ENCODE data around the gene RNU2-1.
A peak's percentile ranks its signal among the peaks of the same experiment; 100 is the strongest.
"Not testable (repeated sequence)": the region's sequence is repeated elsewhere in the genome, so short reads cannot be mapped to it uniquely, and the experiment has no call there.

RNU2-1 gene

GRCh38 chr17:43233877-43234276 lies at the start of gene RNU2-1:
RNU2-1 (minus strand) TSS chr17:43233977.
- H3K27ac ChIP-seq; in situ Hi-C loops (cut with HindIII; ENCODE audit: low pct_ligation_motif_present, low sequenced_read_pairs); H3K27me3 ChIP-seq (replicated peaks); DNase-seq; H3K36me3 ChIP-seq (replicated peaks); H3K4me3 ChIP-seq (ENCODE audit: low read depth, low read length): not testable (repeated sequence)

GRCh38 chr17:43272914-43273313 lies 39.1 kb upstream of the RNU2-1 start:
- H3K27ac ChIP-seq; H3K27me3 ChIP-seq (replicated peaks); H3K4me3 ChIP-seq (ENCODE audit: low read depth, low read length); in situ Hi-C loops (cut with HindIII; ENCODE audit: low pct_ligation_motif_present, low sequenced_read_pairs); DNase-seq; H3K36me3 ChIP-seq (replicated peaks): not testable (repeated sequence)

GRCh38 chr17:43272483-43272882 lies 38.7 kb upstream of the RNU2-1 start:
- H3K4me3 ChIP-seq (ENCODE audit: low read depth, low read length); H3K36me3 ChIP-seq (replicated peaks); in situ Hi-C loops (cut with HindIII; ENCODE audit: low pct_ligation_motif_present, low sequenced_read_pairs); H3K27me3 ChIP-seq (replicated peaks); H3K27ac ChIP-seq: not testable (repeated sequence)
- peak; percentile 22 for DNase-seq

GRCh38 chr17:43270552-43271504 lies 37.1 kb upstream of the RNU2-1 start:
- H3K27ac ChIP-seq; H3K27me3 ChIP-seq (replicated peaks); DNase-seq; in situ Hi-C loops (cut with HindIII; ENCODE audit: low pct_ligation_motif_present, low sequenced_read_pairs); H3K36me3 ChIP-seq (replicated peaks); H3K4me3 ChIP-seq (ENCODE audit: low read depth, low read length): not testable (repeated sequence)

GRCh38 chr17:43246456-43246855 lies 12.7 kb upstream of the RNU2-1 start:
- H3K27me3 ChIP-seq (replicated peaks); H3K36me3 ChIP-seq (replicated peaks); in situ Hi-C loops (cut with HindIII; ENCODE audit: low pct_ligation_motif_present, low sequenced_read_pairs); DNase-seq; H3K27ac ChIP-seq; H3K4me3 ChIP-seq (ENCODE audit: low read depth, low read length): not testable (repeated sequence)

GRCh38 chr17:43240596-43241352 lies 7.0 kb upstream of the RNU2-1 start:
- H3K27ac ChIP-seq; H3K4me3 ChIP-seq (ENCODE audit: low read depth, low read length); H3K27me3 ChIP-seq (replicated peaks); DNase-seq; in situ Hi-C loops (cut with HindIII; ENCODE audit: low pct_ligation_motif_present, low sequenced_read_pairs); H3K36me3 ChIP-seq (replicated peaks): not testable (repeated sequence)

GRCh38 chr17:43239597-43239996 lies 5.8 kb upstream of the RNU2-1 start:
- H3K36me3 ChIP-seq (replicated peaks); H3K4me3 ChIP-seq (ENCODE audit: low read depth, low read length); in situ Hi-C loops (cut with HindIII; ENCODE audit: low pct_ligation_motif_present, low sequenced_read_pairs); H3K27me3 ChIP-seq (replicated peaks); H3K27ac ChIP-seq; DNase-seq: not testable (repeated sequence)

GRCh38 chr17:43233263-43233662 lies 514 bp downstream of the RNU2-1 start:
- H3K27ac ChIP-seq; in situ Hi-C loops (cut with HindIII; ENCODE audit: low pct_ligation_motif_present, low sequenced_read_pairs); DNase-seq; H3K36me3 ChIP-seq (replicated peaks); H3K27me3 ChIP-seq (replicated peaks); H3K4me3 ChIP-seq (ENCODE audit: low read depth, low read length): not testable (repeated sequence)

GRCh38 chr17:43232021-43232699 lies 1.6 kb downstream of the RNU2-1 start:
- DNase-seq = peak; percentile 27

GRCh38 chr17:43231205-43232020 lies 2.4 kb downstream of the RNU2-1 start:
- H3K27me3 ChIP-seq (replicated peaks); DNase-seq; in situ Hi-C loops (cut with HindIII; ENCODE audit: low pct_ligation_motif_present, low sequenced_read_pairs); H3K36me3 ChIP-seq (replicated peaks); H3K27ac ChIP-seq: not testable (repeated sequence)
- peak overlapping the region; percentile 43 for H3K4me3 ChIP-seq (ENCODE audit: low read depth, low read length)

More at GRCh38 chr17:43232021-43232699, 1.6 kb downstream of the RNU2-1 start:
- H3K36me3 ChIP-seq (replicated peaks); H3K27me3 ChIP-seq (replicated peaks); in situ Hi-C loops (cut with HindIII; ENCODE audit: low pct_ligation_motif_present, low sequenced_read_pairs); H3K27ac ChIP-seq: not testable (repeated sequence)
- peak overlapping the region; percentile 43 for H3K4me3 ChIP-seq (ENCODE audit: low read depth, low read length)

GRCh38 chr17:43228020-43228782 lies 5.6 kb downstream of the RNU2-1 start, which contains the start of gene CCDC200:
CCDC200 (minus strand) TSS chr17:43228623; CDS start chr17:43228554, 69 bp downstream.
- in situ Hi-C loops (cut with HindIII; ENCODE audit: low pct_ligation_motif_present, low sequenced_read_pairs); H3K4me3 ChIP-seq (ENCODE audit: low read depth, low read length); H3K27ac ChIP-seq; H3K36me3 ChIP-seq (replicated peaks); DNase-seq; H3K27me3 ChIP-seq (replicated peaks): not testable (repeated sequence)
